Measurements from ENCODE around the gene GALNT2. TPM values are rescaled to one million over a fixed set of nuclear protein-coding genes. Genes with fewer than 3 reads are reported as not detected.

GALNT2 gene
- total RNA-seq, 4 donors from 2014 or later, result 47.9 to 78.6 (median 60.0) TPM

GRCh38 chr1:230127105-230128054 is 60.3 kb downstream of the GALNT2 start:
- WGBS, 2 donors, result 82 to 86% methylated on average over 22 to 25 of the region's 25 CpGs
- Histone ChIP-seq H3K27me3 (no peaks in the 10 kb centered on the region), H3K27ac (peak overlapping the region in 2 of 4 donors; percentile 62 to 71), H3K9me3 (no peaks in the 10 kb centered on the region), H3K36me3 (no peaks in the 10 kb centered on the region), H3K4me1 (peaks cover 0 to 89% (median 28%) of the 10 kb centered on the region in 4 donors), H3K4me3 (no peak overlapping the region)
- DNase-seq (ENCODE audit: low spot score in 2 of 2), result no peak
- TF ChIP-seq POLR2A (IDR thresholded peaks at IDR 0.05) (no peak), EP300 (IDR thresholded peaks at IDR 0.05) (no peak), CTCF (IDR thresholded peaks at IDR 0.05) (no peak)

DNA sequence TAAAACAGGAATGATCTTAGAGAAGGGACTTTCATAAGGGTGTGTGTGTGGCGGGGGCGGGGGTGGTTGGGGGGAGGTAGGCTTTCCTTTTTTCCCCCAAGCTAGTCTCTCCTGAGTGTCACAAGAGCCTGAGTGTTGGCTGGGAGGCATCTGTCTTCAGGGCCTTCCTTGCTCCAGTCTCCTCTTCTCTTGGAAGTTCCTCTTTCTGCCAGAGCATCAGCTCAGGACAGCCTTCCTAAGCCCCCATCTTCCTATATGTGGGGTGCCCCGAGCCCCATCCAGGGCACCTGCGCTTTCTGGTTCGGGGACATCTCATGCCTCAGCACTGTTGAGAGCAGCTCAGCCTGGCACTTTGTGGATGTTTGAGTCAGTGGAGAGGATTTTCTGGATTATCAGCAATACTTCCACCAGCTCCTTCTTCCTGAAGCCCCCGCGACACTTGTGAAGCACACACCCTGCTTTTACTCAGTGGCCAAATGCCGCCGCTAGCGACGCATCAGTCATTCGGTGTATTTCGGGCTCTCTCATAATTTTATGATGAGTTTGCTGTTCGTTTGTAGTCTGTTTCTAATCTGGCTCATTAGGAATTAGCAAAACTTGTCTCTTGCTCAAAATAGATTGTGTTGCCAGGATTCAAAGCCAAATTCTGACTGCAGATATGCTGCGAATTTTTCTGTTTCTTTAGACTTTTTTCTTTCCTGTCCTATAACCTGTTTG is 61.7 kb downstream of the GALNT2 start:
- no peak overlapping the region for H3K4me3 ChIP-seq
- no peaks in the 10 kb centered on the region for H3K36me3 ChIP-seq
- no peak for TF ChIP-seq CTCF (IDR thresholded peaks at IDR 0.05)
- peak overlapping the region in 2 of 4 donors; percentile 54 to 56 for H3K27ac ChIP-seq
- 66 to 70% methylated on average over 15 of the region's 15 CpGs for WGBS, 2 donors
- H3K27me3 ChIP-seq, result no peaks in the 10 kb centered on the region
- H3K4me1 ChIP-seq, result peaks cover 0 to 83% (median 28%) of the 10 kb centered on the region in 4 donors
- H3K9me3 ChIP-seq, result no peaks in the 10 kb centered on the region
- DNase-seq (ENCODE audit: low spot score in 2 of 2), result no peak

- no peaks in the 10 kb centered on the region for H3K36me3 ChIP-seq
- peak overlapping the region in 2 of 4 donors; percentile 54 for H3K27ac ChIP-seq
- H3K4me3 ChIP-seq, result no peak overlapping the region
- WGBS, 2 donors, result 93 to 94% methylated on average over 4 of the region's 4 CpGs
- peaks cover 0 to 77% (median 25%) of the 10 kb centered on the region in 4 donors for H3K4me1 ChIP-seq
- no peaks in the 10 kb centered on the region for H3K27me3 ChIP-seq
- TF ChIP-seq EP300 (IDR thresholded peaks at IDR 0.05) (no peak), CTCF (IDR thresholded peaks at IDR 0.05) (no peak), POLR2A (IDR thresholded peaks at IDR 0.05) (no peak)
- DNase-seq (ENCODE audit: low spot score in 2 of 2), result no peak
- H3K9me3 ChIP-seq, result no peaks in the 10 kb centered on the region
These were observed 62.3 kb downstream of the GALNT2 start for GRCh38 chr1:230129341-230129740.

GRCh38 chr1:230130172-230130944 is 63.3 kb downstream of the GALNT2 start:
- peaks cover 0 to 68% (median 18%) of the 10 kb centered on the region in 4 donors for H3K4me1 ChIP-seq
- no peak overlapping the region for H3K4me3 ChIP-seq
- no peaks in the 10 kb centered on the region for H3K36me3 ChIP-seq
- TF ChIP-seq EP300 (IDR thresholded peaks at IDR 0.05) (no peak), POLR2A (IDR thresholded peaks at IDR 0.05) (no peak), CTCF (IDR thresholded peaks at IDR 0.05) (no peak)
- H3K9me3 ChIP-seq, result no peaks in the 10 kb centered on the region
- 71 to 78% methylated on average over 19 of the region's 19 CpGs for WGBS, 2 donors
- DNase-seq (ENCODE audit: low spot score in 2 of 2), result no peak
- no peaks in the 10 kb centered on the region for H3K27me3 ChIP-seq
- peak overlapping the region in 2 of 4 donors; percentile 46 to 54 for H3K27ac ChIP-seq

Data from tibial nerve (tissue), 4 donors.